Right forelimb (tissue), 1 donor: Measurements from ENCODE around the gene SLC7A1.
A peak's percentile ranks its signal among the peaks of the same experiment; 100 is the strongest.
"Not testable (repeated sequence)": the region's sequence is repeated elsewhere in the genome, so short reads cannot be mapped to it uniquely, and the experiment has no call there.

Experiments
- DNase-seq: peaks from one replicate; pipeline ENCODE4 v3.0.0-alpha.2; 2018

The SLC7A1 gene

GRCh38 chr13:29595380-29596063 lies at the start of gene SLC7A1:
Gene SLC7A1 (minus strand): TSS chr13:29595688. CDS start chr13:29536188, 59,500 bp downstream.
- DNase-seq = peak; percentile 83

DNA sequence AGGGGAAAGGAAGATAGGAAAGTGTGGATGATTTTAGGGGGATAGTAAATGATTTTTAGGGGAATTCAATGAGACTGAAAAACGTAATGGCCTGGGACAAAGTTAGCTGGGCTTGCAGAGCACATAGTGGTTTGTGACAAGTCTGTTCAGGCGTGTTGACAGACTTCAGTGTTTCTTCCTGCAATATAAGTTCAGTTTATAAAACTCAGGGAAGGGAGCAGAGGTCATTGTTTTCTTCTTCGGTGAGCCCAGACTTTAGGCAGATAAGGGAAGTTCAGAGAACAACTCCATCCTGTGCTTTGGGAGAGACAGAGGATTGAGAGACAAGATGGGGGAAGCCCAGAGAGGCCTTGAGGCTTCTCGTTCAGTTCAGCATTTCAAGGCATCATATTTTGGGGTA lies 45.2 kb upstream of the SLC7A1 start:
- DNase-seq = no peak

DNA sequence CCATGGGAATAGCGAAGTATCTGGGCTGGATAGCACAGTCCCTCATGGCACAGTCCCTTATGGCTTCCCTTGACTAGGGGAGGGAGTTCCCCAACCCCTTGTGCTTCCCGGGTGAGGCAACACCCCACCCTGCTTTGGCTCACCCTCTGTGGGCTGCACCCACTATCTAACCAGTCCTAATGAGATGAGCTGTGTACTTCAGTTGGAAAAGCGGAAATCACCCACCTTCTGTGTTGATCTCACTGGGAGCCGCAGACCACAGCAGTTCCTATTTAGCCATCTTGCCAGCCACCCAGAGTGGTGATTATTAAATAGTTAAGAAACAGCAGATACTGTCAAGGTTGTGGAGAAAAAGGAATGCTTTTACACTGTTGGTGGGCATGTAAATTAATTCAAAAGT lies 41.3 kb upstream of the SLC7A1 start:
- not testable (repeated sequence) for DNase-seq

DNA sequence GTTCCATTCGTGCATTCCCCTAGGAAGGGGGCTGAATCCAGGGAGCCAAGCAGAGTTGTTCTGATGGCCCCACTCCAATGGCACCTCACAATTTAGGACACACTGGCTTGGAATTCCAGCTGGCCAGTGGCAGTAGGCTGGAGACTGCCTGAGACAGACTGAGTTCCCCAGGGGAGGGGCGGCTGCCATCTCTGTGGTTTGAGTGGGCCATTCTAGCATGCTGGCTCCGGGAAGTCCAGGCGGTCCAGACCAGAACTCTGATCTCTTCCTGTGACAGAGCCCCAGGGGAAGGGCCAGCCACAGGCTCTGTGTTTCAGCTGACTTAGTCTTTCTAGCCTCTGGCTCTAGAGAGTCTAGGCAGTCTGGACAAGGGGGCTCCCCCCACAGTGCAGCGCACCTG lies 29.5 kb upstream of the SLC7A1 start:
- DNase-seq = no peak

- no peak for DNase-seq
These were observed 26.4 kb upstream of the SLC7A1 start for GRCh38 chr13:29621841-29622240.

GRCh38 chr13:29621051-29621800 lies 25.7 kb upstream of the SLC7A1 start:
- no peak for DNase-seq

DNA sequence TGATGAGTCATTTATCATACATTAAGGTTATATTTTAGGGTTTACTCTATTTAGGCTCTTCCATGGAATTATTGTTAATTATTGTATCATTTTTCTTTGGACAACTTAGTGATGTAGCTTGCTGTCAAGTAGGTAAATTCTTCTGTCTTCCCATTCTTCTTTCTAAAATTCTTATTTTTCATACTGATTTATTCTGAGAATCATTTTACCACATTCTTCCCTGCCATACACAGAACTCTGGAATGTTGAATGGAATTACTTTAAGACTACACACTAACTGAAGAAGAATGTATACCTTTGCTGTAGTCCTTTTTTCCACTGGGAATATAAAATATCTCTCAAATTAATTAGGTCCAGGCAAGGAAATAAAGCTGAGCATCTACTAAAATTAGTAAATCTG lies 24.5 kb upstream of the SLC7A1 start:
- no peak for DNase-seq

DNA sequence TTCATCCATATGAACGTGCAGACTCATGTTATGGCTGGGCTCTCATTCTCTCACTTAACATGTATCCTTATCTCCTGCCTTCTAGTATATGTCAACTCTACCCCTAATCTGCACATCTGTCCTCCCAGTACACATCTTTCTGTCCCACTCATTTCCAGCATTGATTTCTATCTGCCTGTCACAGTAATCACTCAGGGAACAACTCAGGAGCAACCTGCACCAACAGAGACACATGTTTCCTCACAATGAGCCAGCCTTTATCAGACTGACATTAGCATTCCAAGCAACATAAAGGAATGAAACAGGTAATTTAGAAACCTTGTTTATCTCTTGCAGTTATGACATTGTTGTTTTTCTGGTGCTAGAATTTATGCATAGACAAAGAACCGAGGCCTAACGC lies 17.6 kb upstream of the SLC7A1 start:
- no peak for DNase-seq

DNA sequence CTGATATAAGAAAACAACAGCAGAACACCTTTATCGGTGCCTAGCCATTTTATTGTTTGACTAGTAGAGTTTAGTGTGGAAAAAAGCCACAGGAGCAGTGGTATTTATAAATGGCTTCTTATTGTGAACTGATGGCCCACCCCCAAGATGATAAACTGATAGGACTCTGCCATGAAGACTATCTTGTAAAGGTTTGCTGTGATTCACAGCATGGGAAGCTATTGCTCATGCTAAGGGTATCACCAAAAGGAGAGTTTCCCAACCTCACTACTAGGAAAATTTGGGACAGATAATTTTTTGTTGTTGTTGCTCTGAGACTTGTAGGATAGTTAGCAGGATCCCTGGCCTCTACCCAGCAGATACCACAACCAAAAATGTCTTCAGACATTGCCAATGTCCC lies 12.0 kb upstream of the SLC7A1 start:
- no peak for DNase-seq

GRCh38 chr13:29605860-29606526 lies 10.5 kb upstream of the SLC7A1 start:
- DNase-seq = no peak

DNA sequence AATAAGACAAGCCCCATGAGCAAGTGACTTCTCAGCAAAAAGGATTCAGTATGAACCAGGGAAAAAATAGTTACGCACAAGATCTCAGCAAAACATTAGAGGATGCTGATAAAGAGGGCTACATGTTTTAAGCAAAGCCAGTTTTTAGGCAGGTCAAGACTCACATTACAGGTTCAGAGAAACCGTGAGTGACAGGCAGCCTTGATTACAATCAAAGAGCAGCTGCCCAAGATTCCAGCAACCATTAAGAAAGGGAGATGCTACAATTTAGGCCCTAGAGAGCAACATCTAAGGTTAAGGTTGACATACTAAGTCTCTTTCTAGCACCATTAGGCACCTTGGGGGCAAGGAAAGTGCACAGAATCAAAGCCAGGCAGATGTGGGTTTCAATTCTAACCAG lies 2.8 kb upstream of the SLC7A1 start:
- no peak for DNase-seq

DNA sequence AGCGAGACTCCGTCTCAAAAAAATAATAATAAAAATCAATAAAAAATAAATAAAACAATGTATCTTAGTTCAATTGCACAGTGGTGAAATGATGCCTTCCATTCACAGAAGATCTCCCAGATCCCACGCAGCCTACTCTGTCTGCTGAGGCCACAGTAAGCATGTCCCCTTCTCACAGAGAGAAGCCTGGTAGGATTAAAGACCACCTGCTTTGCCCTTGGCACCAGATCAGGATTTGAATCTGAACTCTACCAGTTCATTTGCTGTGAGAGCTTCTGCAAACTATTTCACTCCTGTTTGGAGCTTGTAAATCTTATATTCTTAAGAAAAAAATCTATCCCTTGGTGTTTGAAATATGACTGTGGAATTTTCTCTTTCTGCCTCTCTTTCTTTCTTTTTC lies 2.2 kb upstream of the SLC7A1 start:
- DNase-seq = no peak

DNA sequence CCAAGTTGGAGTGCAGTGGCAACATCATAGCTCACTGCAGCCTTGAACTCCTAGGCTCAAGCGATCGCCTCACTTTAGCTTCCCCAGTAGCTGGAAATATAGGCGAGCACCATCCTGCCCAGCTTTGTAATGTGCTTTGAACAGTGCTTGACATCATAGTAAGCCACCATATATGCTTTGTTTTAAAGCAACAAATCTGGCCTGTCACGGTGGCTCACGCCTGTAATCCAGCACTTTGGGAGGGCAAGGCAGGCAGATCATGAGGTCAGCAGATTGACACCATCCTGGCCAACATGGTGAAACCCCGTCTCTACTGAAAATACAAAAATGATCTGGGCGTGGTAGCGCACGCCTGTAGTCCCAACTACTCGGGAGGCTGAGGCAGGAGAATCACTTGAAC lies 1.8 kb upstream of the SLC7A1 start:
- no peak for DNase-seq

DNA sequence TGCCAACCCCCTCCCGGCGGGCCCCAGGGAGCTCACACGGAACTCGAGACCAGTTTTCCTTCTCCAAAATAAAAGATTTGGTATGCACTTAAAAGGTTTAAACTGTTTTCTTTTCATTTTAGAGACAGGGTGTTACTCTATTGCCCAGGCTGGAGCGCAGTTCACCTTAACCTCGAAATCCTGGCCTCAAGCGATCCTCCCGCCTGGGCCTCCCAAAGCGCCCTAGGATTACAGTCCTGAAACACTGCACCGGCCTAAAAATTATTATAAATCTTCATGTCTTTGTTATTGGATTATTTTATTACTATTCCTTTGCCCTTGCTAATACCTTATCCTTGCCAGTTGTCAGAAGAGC lies 553 bp upstream of the SLC7A1 start:
- no peak for DNase-seq

GRCh38 chr13:29594710-29595379 lies 643 bp downstream of the SLC7A1 start:
- peak; percentile 72 for DNase-seq

DNA sequence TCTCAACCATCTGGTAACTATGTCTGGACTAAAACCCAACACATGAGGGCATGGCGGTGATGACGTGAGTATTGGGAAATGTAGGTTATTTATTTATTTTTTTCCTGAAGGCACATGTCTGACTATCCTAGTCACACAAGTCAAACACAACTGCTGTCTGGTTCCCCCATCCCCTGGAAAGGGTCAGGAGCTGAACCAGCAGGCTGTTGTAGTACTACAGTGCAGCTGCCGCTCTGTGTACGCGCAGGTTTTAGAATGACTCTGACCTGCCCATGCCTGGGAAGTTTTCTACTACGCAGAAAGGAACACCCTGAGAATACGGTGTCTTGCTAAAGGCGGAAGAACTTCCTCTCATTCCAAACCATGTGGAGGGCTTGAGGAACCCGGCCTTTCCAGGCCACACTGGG lies 1.2 kb downstream of the SLC7A1 start:
- DNase-seq = peak; percentile 56

GRCh38 chr13:29593605-29594297 lies 1.7 kb downstream of the SLC7A1 start:
- DNase-seq = no peak

GRCh38 chr13:29591310-29591709 lies 4.2 kb downstream of the SLC7A1 start:
- DNase-seq = no peak

GRCh38 chr13:29589967-29590366 lies 5.5 kb downstream of the SLC7A1 start:
- DNase-seq = no peak

GRCh38 chr13:29589234-29589633 lies 6.3 kb downstream of the SLC7A1 start:
- DNase-seq = no peak

- no peak for DNase-seq
These were observed 7.8 kb downstream of the SLC7A1 start for GRCh38 chr13:29587645-29588044.

DNA sequence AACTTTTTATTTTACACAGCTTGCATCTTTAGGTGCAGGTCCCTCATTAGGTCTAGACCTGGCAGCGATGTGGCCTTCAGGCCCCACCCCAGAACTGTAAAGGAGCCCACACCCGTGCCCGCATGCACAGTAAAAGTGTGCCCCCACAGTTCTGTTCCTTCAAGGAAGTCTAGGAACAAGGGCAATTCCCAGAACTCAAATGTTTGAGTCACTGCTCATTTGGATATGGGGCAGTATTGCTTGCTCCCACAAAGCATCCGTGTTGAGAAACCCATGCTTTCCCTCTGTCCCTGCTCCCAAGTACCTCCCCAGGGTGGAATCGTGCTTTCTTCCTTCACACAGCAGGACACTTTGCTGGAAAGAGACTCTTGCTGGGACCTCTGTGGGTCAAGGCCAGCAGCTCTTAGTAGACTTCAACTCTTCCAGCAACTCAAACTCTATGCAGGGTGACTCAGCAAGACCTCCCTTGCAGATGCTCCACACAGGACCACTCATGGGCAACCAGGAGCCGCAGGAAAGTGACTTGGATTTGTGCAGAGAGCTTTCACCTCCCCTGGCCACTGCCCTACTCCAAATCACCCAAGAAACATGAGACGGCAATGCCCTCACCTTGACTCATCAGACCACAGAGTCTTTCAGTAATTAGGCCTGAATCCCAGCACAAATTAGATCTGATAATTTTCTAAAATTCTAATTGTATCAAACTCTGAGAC lies 12.3 kb downstream of the SLC7A1 start:
- DNase-seq = no peak
